Testis (tissue), 2 donors: ENCODE measurements around the gene ZNF135.

Source experiments
- POLR2A ChIP-seq: fragments of 450-650 bp; IDR thresholded peaks from one replicate; pipeline ENCODE4 v1.6.1; 2017; ENCODE audit warnings: antibody characterized with exemption, mild to moderate bottlenecking, moderate library complexity
- TF ChIP-seq, protein P1 (sequence below), 3 experiments: fragments of 450-650 bp in 2 of 3; fragments of 200-600 bp in 1 of 3; sonication (generic) in 1 of 3; IDR thresholded peaks; one replicate each; pipeline ENCODE4 v1.5.1; 2016 to 2019; ENCODE audit warnings: antibody characterized with exemption in 3 of 3, mild to moderate bottlenecking in 2 of 3, moderate library complexity in 1 of 3

GRCh38 chr19:58079792-58080191 lies 20.7 kb downstream of the ZNF135 start:
- TF ChIP-seq, protein P1, sequence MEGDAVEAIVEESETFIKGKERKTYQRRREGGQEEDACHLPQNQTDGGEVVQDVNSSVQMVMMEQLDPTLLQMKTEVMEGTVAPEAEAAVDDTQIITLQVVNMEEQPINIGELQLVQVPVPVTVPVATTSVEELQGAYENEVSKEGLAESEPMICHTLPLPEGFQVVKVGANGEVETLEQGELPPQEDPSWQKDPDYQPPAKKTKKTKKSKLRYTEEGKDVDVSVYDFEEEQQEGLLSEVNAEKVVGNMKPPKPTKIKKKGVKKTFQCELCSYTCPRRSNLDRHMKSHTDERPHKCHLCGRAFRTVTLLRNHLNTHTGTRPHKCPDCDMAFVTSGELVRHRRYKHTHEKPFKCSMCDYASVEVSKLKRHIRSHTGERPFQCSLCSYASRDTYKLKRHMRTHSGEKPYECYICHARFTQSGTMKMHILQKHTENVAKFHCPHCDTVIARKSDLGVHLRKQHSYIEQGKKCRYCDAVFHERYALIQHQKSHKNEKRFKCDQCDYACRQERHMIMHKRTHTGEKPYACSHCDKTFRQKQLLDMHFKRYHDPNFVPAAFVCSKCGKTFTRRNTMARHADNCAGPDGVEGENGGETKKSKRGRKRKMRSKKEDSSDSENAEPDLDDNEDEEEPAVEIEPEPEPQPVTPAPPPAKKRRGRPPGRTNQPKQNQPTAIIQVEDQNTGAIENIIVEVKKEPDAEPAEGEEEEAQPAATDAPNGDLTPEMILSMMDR (IDR thresholded peaks at IDR 0.05), result no peak
- TF ChIP-seq POLR2A, result no peak
